ENCODE measurements around the gene DDX23. TPM values are rescaled to one million over a fixed set of nuclear protein-coding genes. Genes with fewer than 3 reads are reported as not detected.

DDX23 gene
- total RNA-seq, 4 donors from 2014 or later = 66.8 to 85.8 (median 73.0) TPM

DNA sequence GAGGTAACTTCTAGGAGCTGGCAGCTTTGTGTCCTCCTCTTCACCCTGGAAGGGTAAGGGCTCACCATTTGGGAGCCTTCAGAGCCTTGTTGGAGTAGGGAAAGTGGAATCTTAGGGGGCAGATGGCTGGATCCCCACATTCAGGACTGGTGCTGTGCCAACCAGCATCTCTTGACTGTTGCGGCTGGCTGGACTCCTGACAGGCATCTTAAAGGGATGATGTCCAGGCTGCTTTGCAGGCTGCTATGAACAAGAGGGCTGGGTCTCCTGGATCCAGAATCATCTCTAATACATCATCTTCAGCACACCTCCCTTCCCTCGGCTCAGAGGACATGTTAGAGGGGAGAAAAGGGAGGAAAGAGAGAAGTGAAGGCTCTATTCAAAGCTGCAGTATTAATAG, 29.3 kb downstream of the DDX23 start:
- TF ChIP-seq POLR2A (IDR thresholded peaks at IDR 0.05) (no peak), POLR2AphosphoS5 (IDR thresholded peaks at IDR 0.05) (no peak), EP300 (IDR thresholded peaks at IDR 0.05) (no peak)
- TF ChIP-seq, protein P1, sequence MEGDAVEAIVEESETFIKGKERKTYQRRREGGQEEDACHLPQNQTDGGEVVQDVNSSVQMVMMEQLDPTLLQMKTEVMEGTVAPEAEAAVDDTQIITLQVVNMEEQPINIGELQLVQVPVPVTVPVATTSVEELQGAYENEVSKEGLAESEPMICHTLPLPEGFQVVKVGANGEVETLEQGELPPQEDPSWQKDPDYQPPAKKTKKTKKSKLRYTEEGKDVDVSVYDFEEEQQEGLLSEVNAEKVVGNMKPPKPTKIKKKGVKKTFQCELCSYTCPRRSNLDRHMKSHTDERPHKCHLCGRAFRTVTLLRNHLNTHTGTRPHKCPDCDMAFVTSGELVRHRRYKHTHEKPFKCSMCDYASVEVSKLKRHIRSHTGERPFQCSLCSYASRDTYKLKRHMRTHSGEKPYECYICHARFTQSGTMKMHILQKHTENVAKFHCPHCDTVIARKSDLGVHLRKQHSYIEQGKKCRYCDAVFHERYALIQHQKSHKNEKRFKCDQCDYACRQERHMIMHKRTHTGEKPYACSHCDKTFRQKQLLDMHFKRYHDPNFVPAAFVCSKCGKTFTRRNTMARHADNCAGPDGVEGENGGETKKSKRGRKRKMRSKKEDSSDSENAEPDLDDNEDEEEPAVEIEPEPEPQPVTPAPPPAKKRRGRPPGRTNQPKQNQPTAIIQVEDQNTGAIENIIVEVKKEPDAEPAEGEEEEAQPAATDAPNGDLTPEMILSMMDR (IDR thresholded peaks at IDR 0.05) = no peak
- peaks cover 0 to 48% of the 10 kb centered on the region in 2 donors for H3K36me3 ChIP-seq
- no peak for ATAC-seq
- no peaks in the 10 kb centered on the region for H3K27me3 ChIP-seq
- H3K27ac ChIP-seq = no peak overlapping the region
- H3K4me3 ChIP-seq = no peak overlapping the region
- H3K4me1 ChIP-seq = peaks cover 0 to 16% (median 6%) of the 10 kb centered on the region in 3 donors
- 33 to 83% methylated on average over 1 of the region's 2 CpGs for WGBS, 2 donors (ENCODE audit: low coverage in 1 of 2)
- no peaks in the 10 kb centered on the region for H3K9me3 ChIP-seq

DNA sequence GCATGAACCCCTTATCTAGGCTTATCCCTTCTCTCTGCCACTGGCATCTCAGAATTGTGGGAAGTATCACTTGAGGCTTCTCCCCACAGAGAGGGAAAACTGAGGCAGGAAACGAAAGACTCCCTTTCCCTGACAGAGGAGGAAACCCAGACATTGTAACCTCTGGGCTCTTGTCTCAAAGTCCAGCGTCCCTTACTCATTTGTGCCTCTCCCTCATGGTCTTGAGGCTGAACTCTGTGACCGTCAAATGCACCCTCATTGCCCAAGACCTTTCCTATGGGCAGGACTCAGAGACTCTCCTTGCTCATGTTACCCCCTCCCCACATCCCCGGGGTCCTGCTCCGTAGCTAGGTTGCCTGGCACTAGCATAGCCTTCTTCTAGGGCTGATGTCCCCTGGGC, 29.8 kb downstream of the DDX23 start:
- H3K4me1 ChIP-seq = peaks cover 0 to 21% (median 11%) of the 10 kb centered on the region in 3 donors
- no peak overlapping the region for H3K27ac ChIP-seq
- no peaks in the 10 kb centered on the region for H3K27me3 ChIP-seq
- TF ChIP-seq, protein P1 (IDR thresholded peaks at IDR 0.05) = no peak
- no peak for TF ChIP-seq EP300 (IDR thresholded peaks at IDR 0.05)
- no peak for TF ChIP-seq POLR2AphosphoS5 (IDR thresholded peaks at IDR 0.05)
- no peak for TF ChIP-seq POLR2A (IDR thresholded peaks at IDR 0.05)
- no peak overlapping the region for H3K4me3 ChIP-seq
- H3K9me3 ChIP-seq = no peaks in the 10 kb centered on the region
- 89 to 100% methylated on average over 1 to 3 of the region's 5 CpGs for WGBS, 2 donors (ENCODE audit: low coverage in 1 of 2)
- peaks cover 0 to 42% of the 10 kb centered on the region in 2 donors for H3K36me3 ChIP-seq
- no peak for ATAC-seq

DNA sequence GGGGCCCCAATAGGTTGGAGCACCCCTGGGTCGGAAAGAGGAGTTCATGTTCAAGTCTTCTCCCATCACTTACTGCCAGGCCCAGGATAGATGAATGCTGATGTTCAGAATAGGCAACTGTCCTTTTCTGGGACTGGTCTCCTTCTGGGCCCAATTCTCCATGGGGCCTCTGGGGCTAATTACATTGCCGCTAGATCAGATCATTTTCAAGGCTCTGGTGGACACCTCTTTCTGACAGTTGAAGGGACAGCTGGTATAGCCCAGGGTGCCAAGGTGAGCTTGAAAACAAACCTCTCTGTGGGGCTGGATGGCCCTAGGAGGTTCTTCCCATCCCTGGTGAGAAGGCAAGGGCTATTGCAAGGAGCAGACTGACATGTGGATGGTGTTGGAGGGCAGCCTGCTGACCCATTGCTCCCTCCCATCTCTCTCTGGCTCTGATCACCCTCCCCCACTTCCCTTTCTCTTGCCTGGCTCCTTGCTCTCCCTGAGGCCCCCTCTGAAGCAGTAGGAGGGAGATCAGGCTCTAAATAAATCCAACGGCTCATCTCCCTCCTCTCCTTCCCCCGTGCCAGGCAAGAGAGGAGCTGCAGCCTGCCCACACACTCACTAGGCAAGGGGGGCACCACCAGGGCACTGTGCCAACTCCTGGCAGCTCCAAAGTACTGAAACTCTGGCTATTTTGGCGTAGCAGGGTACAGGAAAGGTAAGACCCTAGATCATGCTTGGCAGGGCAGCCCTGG, 31.8 kb downstream of the DDX23 start:
- ATAC-seq = no peak
- TF ChIP-seq, protein P1 (IDR thresholded peaks at IDR 0.05) = no peak
- no peak for TF ChIP-seq POLR2AphosphoS5 (IDR thresholded peaks at IDR 0.05)
- TF ChIP-seq EP300 (IDR thresholded peaks at IDR 0.05) = no peak
- no peak for TF ChIP-seq POLR2A (IDR thresholded peaks at IDR 0.05)
- whole genome bisulfite sequencing, 2 donors (ENCODE audit: low coverage in 1 of 2) = 80 to 100% methylated on average over 1 of the region's 5 CpGs
- Histone ChIP-seq H3K9me3 (no peaks in the 10 kb centered on the region), H3K27ac (no peak overlapping the region), H3K4me1 (peaks cover 0 to 39% (median 26%) of the 10 kb centered on the region in 3 donors), H3K27me3 (no peaks in the 10 kb centered on the region), H3K4me3 (no peak overlapping the region), H3K36me3 (peaks cover 0 to 22% of the 10 kb centered on the region in 2 donors)

DNA sequence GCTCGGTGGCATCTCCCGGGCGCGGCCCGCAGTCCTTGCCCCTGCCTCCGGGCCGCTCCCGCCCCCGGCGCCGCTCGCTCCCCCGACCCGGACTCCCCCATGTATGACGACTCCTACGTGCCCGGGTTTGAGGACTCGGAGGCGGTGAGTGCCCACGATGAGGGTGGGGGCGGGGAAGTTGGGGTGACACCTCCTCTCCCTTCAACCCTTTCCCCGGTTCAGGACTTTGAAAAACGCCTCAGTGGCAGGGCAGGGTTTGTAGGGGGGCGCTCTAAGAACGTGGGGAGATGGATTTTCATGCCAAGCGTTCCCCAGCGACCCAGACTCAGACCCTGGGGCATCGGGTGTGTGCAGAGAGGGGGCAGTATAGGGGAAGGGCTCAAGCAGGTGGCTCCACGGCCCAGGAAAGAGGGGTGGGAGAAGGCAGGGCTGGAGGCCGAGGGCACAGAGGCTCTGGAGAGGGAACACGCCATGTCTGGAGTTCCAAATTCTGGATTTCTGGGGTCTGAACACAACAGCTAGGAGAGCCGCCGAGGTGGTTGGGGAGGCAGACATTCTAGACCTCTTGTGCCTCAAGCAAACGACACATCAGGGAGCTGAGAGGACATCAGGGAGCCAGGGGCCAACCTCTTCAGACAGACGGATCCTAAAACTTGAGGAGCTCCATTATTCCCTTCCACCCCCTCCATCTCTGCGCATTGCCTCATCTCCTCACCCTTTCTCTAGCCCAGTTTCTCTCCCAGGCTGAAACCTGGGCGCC, 33.0 kb downstream of the DDX23 start:
- H3K9me3 ChIP-seq = no peaks in the 10 kb centered on the region
- TF ChIP-seq, protein P1 (IDR thresholded peaks at IDR 0.05) = peak in 1 of 4 experiments; percentile 15
- TF ChIP-seq EP300 (IDR thresholded peaks at IDR 0.05) = no peak
- peaks cover 0 to 11% of the 10 kb centered on the region in 2 donors for H3K36me3 ChIP-seq
- WGBS, 2 donors (ENCODE audit: low coverage in 1 of 2) = 60 to 86% methylated on average over 3 to 5 of the region's 37 CpGs
- ATAC-seq = no peak
- H3K27ac ChIP-seq = peak overlapping the region in 3 of 4 donors; percentile 64 to 80 (median 76)
- peaks cover 0 to 43% (median 26%) of the 10 kb centered on the region in 3 donors for H3K4me1 ChIP-seq
- H3K27me3 ChIP-seq = no peaks in the 10 kb centered on the region
- peak overlapping the region; percentile 45 to 63 for H3K4me3 ChIP-seq
